ENCODE results near the gene FLYWCH1. TPM values are rescaled to one million over a fixed set of nuclear protein-coding genes. Genes with fewer than 3 reads are reported as not detected.
A peak's percentile ranks its signal among the peaks of the same experiment; 100 is the strongest.

FLYWCH1 gene
- total RNA-seq, 1 experiment from 2014 or later: 12.5 TPM

- peaks cover 4 to 17% (median 15%) of the 10 kb centered on the region in 3 experiments; a peak in 6 of 7 replicates for H3K36me3 Mint-ChIP-seq (ENCODE audit: insufficient read depth in 1 of 3, low read depth in 3 of 3)
- H2BK20ac ChIP-seq (ENCODE audit: low read depth, low read length, poor library complexity, severe bottlenecking): no peak overlapping the region
- H4K8ac ChIP-seq (replicated peaks; ENCODE audit: insufficient read length, low read depth, low read length): no peak overlapping the region
- H3K79me1 ChIP-seq (ENCODE audit: insufficient read depth, low read depth, low read length, poor library complexity, severe bottlenecking): no peaks in the 10 kb centered on the region
- H2BK120ac ChIP-seq (ENCODE audit: low read depth, low read length, poor library complexity, severe bottlenecking): no peak overlapping the region
- no peak overlapping the region for H3T11ph ChIP-seq (ENCODE audit: low read length)
- H3K79me2 ChIP-seq (ENCODE audit: insufficient read depth, low read length): no peaks in the 10 kb centered on the region
- no peak overlapping the region for H2BK12ac ChIP-seq (ENCODE audit: insufficient read length, low read depth, low read length)
- no peaks in the 10 kb centered on the region for H3K9me3 Mint-ChIP-seq
- no peak overlapping the region for H4K5ac ChIP-seq (ENCODE audit: insufficient read length, low read depth, low read length)
- WGBS (ENCODE audit: extremely low coverage, insufficient read length, low lambda C conversion rate): no CpG with 5 or more reads among the region's 33 CpGs
- no peak overlapping the region for H2AFZ ChIP-seq (ENCODE audit: low read length)
- TF ChIP-seq, protein P1, sequence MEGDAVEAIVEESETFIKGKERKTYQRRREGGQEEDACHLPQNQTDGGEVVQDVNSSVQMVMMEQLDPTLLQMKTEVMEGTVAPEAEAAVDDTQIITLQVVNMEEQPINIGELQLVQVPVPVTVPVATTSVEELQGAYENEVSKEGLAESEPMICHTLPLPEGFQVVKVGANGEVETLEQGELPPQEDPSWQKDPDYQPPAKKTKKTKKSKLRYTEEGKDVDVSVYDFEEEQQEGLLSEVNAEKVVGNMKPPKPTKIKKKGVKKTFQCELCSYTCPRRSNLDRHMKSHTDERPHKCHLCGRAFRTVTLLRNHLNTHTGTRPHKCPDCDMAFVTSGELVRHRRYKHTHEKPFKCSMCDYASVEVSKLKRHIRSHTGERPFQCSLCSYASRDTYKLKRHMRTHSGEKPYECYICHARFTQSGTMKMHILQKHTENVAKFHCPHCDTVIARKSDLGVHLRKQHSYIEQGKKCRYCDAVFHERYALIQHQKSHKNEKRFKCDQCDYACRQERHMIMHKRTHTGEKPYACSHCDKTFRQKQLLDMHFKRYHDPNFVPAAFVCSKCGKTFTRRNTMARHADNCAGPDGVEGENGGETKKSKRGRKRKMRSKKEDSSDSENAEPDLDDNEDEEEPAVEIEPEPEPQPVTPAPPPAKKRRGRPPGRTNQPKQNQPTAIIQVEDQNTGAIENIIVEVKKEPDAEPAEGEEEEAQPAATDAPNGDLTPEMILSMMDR (conservative IDR thresholded peaks at IDR 0.05): no peak
- H3K14ac ChIP-seq (ENCODE audit: insufficient read depth, low read length): no peak overlapping the region
- H3K4me1 Mint-ChIP-seq: peaks cover 22 to 28% of the 10 kb centered on the region in 2 experiments
- H3K23me2 ChIP-seq (ENCODE audit: insufficient read length, low read depth, low read length, poor library complexity, severe bottlenecking): peaks cover 18% of the 10 kb centered on the region
- no peak overlapping the region for H3K9ac ChIP-seq (ENCODE audit: extremely low read depth, insufficient read length, low read length)
- no peak overlapping the region for H2AK5ac ChIP-seq (ENCODE audit: insufficient read length, low read length)
- H3K4me3 Mint-ChIP-seq: peak overlapping the region; percentile 64 to 77; a peak in 4 of 5 replicates
- no peak overlapping the region for H2BK5ac ChIP-seq (ENCODE audit: insufficient read length, low read length)
- no peaks in the 10 kb centered on the region; the same call in 1 of the 2 replicates for H3K4me1 ChIP-seq (ENCODE audit: insufficient read depth, low read length)
- no peak overlapping the region for H3K27ac ChIP-seq (ENCODE audit: insufficient read length, low read depth, low read length)
- no peak overlapping the region for H2BK15ac ChIP-seq (ENCODE audit: low read depth, low read length)
- no peak overlapping the region for H3K23ac ChIP-seq (ENCODE audit: insufficient read length, low read depth, low read length)
- peaks cover 25% of the 10 kb centered on the region for H3K27me3 Mint-ChIP-seq (ENCODE audit: low read depth)
- no peak overlapping the region for H3K4ac ChIP-seq (ENCODE audit: low read depth, low read length)
- H3K27me3 ChIP-seq (ENCODE audit: insufficient read depth, low read length): no peaks in the 10 kb centered on the region
- H3K4me2 ChIP-seq (ENCODE audit: insufficient read depth, insufficient read length, low read length): no peak overlapping the region
- H3K56ac ChIP-seq (ENCODE audit: insufficient read length, low read depth, low read length): no peak overlapping the region
- no peaks in the 10 kb centered on the region for H3K9me3 ChIP-seq (ENCODE audit: control insufficient read depth, low read depth, low read length)
- H3K18ac ChIP-seq (ENCODE audit: insufficient read length, low read depth, low read length): no peak overlapping the region
- no peak overlapping the region for H4K91ac ChIP-seq (ENCODE audit: insufficient read length, low read depth, low read length)
- no peak for DNase-seq
- peaks cover 3% of the 10 kb centered on the region for H4K20me1 ChIP-seq (ENCODE audit: control insufficient read depth, insufficient read depth, insufficient read length)
- H3K27ac Mint-ChIP-seq: no peak overlapping the region; a peak in 1 of 7 replicates
Measured at GRCh38 chr16:2967721-2968161, 56.0 kb downstream of the FLYWCH1 start.

Data from H9 (cell line).